ENCODE data around the gene CDA. TPM values are rescaled to one million over a fixed set of nuclear protein-coding genes. Genes with fewer than 3 reads are reported as not detected.

The CDA gene
- total RNA-seq, 1 experiment from 2014 or later, result 6.5 TPM

- no peak overlapping the region for H2AFZ ChIP-seq (ENCODE audit: low read length)
- Mint-ChIP-seq H3K27me3 (ENCODE audit: low read depth) (peaks cover 2% of the 10 kb centered on the region), H3K9me3 (no peaks in the 10 kb centered on the region), H3K4me1 (peaks cover 25 to 31% of the 10 kb centered on the region in 2 experiments), H3K27ac (peak overlapping the region in 2 of 3 experiments; percentile 24 to 30; a peak in 1 of 7 replicates), H3K36me3 (ENCODE audit: insufficient read depth in 1 of 3, low read depth in 3 of 3) (no peaks in the 10 kb centered on the region), H3K4me3 (no peak overlapping the region)
- H4K8ac ChIP-seq (replicated peaks; ENCODE audit: insufficient read length, low read depth, low read length), result no peak overlapping the region
- no peak overlapping the region for H2AK5ac ChIP-seq (ENCODE audit: insufficient read length, low read length)
- no peak overlapping the region for H3K4ac ChIP-seq (ENCODE audit: low read depth, low read length)
- H2BK20ac ChIP-seq (ENCODE audit: low read depth, low read length, poor library complexity, severe bottlenecking), result no peak overlapping the region
- no peak overlapping the region for H2BK120ac ChIP-seq (ENCODE audit: low read depth, low read length, poor library complexity, severe bottlenecking)
- no peak overlapping the region for H2BK5ac ChIP-seq (ENCODE audit: insufficient read length, low read length)
- DNase-seq, result no peak
- H3K4me1 ChIP-seq (ENCODE audit: insufficient read depth, low read length), result peaks cover 5% of the 10 kb centered on the region; the same call in 1 of the 2 replicates
- H3K9ac ChIP-seq (ENCODE audit: extremely low read depth, insufficient read length, low read length), result no peak overlapping the region
- no peak for TF ChIP-seq CTCF (conservative IDR thresholded peaks at IDR 0.05)
- no peak overlapping the region for H3K56ac ChIP-seq (ENCODE audit: insufficient read length, low read depth, low read length)
- H3K18ac ChIP-seq (ENCODE audit: insufficient read length, low read depth, low read length), result no peak overlapping the region
- H2BK15ac ChIP-seq (ENCODE audit: low read depth, low read length), result no peak overlapping the region
- H3K79me1 ChIP-seq (ENCODE audit: insufficient read depth, low read depth, low read length, poor library complexity, severe bottlenecking), result no peaks in the 10 kb centered on the region
- no peak overlapping the region for H2BK12ac ChIP-seq (ENCODE audit: insufficient read length, low read depth, low read length)
- no peak overlapping the region for H3T11ph ChIP-seq (ENCODE audit: low read length)
- H3K27ac ChIP-seq (ENCODE audit: insufficient read length, low read depth, low read length), result no peak overlapping the region
- H4K5ac ChIP-seq (ENCODE audit: insufficient read length, low read depth, low read length), result no peak overlapping the region
- H4K20me1 ChIP-seq (ENCODE audit: control insufficient read depth, insufficient read depth, insufficient read length), result no peaks in the 10 kb centered on the region
- H3K9me3 ChIP-seq (ENCODE audit: control insufficient read depth, low read depth, low read length), result no peaks in the 10 kb centered on the region
- no peaks in the 10 kb centered on the region for H3K79me2 ChIP-seq (ENCODE audit: insufficient read depth, low read length)
- H4K91ac ChIP-seq (ENCODE audit: insufficient read length, low read depth, low read length), result no peak overlapping the region
- H3K23me2 ChIP-seq (ENCODE audit: insufficient read length, low read depth, low read length, poor library complexity, severe bottlenecking), result no peaks in the 10 kb centered on the region
- no peak overlapping the region for H3K4me2 ChIP-seq (ENCODE audit: insufficient read depth, insufficient read length, low read length)
- H3K14ac ChIP-seq (ENCODE audit: insufficient read depth, low read length), result no peak overlapping the region
- no CpG with 5 or more reads among the region's 6 CpGs for WGBS (ENCODE audit: extremely low coverage, insufficient read length, low lambda C conversion rate)
- H3K27me3 ChIP-seq (ENCODE audit: insufficient read depth, low read length), result no peaks in the 10 kb centered on the region
- H3K23ac ChIP-seq (ENCODE audit: insufficient read length, low read depth, low read length), result no peak overlapping the region
These were observed 20.6 kb downstream of the CDA start for GRCh38 chr1:20609541-20609940.

Data from H9 (cell line).